GM18505 (cell line): Measurements from ENCODE around the gene CCSER1.
"Not testable (repeated sequence)": the region's sequence is repeated elsewhere in the genome, so short reads cannot be mapped to it uniquely, and the experiment has no call there.

Source experiments
- ATAC-seq: cut with Tn5 transposase; IDR thresholded peaks from one replicate; pipeline ENCODE4 v1.9.1; 2021; ENCODE audit not compliant: unreplicated experiment
- POLR2A ChIP-seq: IDR thresholded peaks from 4 replicates; pipeline ENCODE4 v1.6.1; 2011; ENCODE audit warnings: borderline replicate concordance; ENCODE audit not compliant: insufficient read depth, insufficient read length; ENCODE audit errors: extremely low read depth

Gene CCSER1

GRCh38 chr4:91257721-91258120 is 1130.5 kb downstream of the CCSER1 start:
- TF ChIP-seq POLR2A, result no peak
- no peak for ATAC-seq

- no peak for TF ChIP-seq POLR2A
- ATAC-seq, result no peak
Measured at GRCh38 chr4:91258326-91258725, 1131.1 kb downstream of the CCSER1 start.

GRCh38 chr4:91267543-91267942 is 1140.3 kb downstream of the CCSER1 start:
- TF ChIP-seq POLR2A, result no peak
- ATAC-seq, result no peak

GRCh38 chr4:91268481-91268880 is 1141.3 kb downstream of the CCSER1 start:
- not testable (repeated sequence) for ATAC-seq

- ATAC-seq, result no peak
- TF ChIP-seq POLR2A, result no peak
Measured at GRCh38 chr4:91268913-91269312, 1141.7 kb downstream of the CCSER1 start.

- TF ChIP-seq POLR2A, result no peak
- no peak for ATAC-seq
Measured at GRCh38 chr4:91279899-91280298, 1152.7 kb downstream of the CCSER1 start.

GRCh38 chr4:91280551-91281290 is 1153.5 kb downstream of the CCSER1 start:
- TF ChIP-seq POLR2A, result no peak
- ATAC-seq, result no peak

GRCh38 chr4:91282217-91282616 is 1155.0 kb downstream of the CCSER1 start:
- no peak for ATAC-seq
- TF ChIP-seq POLR2A, result no peak

GRCh38 chr4:91283726-91284230 is 1156.6 kb downstream of the CCSER1 start:
- no peak for ATAC-seq

GRCh38 chr4:91284480-91284879 is 1157.3 kb downstream of the CCSER1 start:
- no peak for ATAC-seq
- TF ChIP-seq POLR2A, result no peak

More at GRCh38 chr4:91283726-91284230, 1156.6 kb downstream of the CCSER1 start:
- no peak for TF ChIP-seq POLR2A

- no peak for ATAC-seq
- TF ChIP-seq POLR2A, result no peak
Measured at GRCh38 chr4:91285487-91285886, 1158.3 kb downstream of the CCSER1 start.

GRCh38 chr4:91288702-91289311 is 1161.6 kb downstream of the CCSER1 start:
- no peak for ATAC-seq
- TF ChIP-seq POLR2A, result no peak

GRCh38 chr4:91298156-91298700 is 1171.0 kb downstream of the CCSER1 start:
- no peak for ATAC-seq
- TF ChIP-seq POLR2A, result no peak

- ATAC-seq, result no peak
- TF ChIP-seq POLR2A, result no peak
Measured at GRCh38 chr4:91298824-91299223, 1171.6 kb downstream of the CCSER1 start.
